Measurements from ENCODE around the gene NPEPL1.

- no peak for TF ChIP-seq CTCF (IDR thresholded peaks at IDR 0.05)
- TF ChIP-seq POLR2AphosphoS5 (IDR thresholded peaks at IDR 0.05), result no peak
- TF ChIP-seq POLR2A (IDR thresholded peaks at IDR 0.05), result no peak
- no peak for TF ChIP-seq EP300 (IDR thresholded peaks at IDR 0.05)
These were observed 8.3 kb upstream of the NPEPL1 start for GRCh38 chr20:58684291-58684690.

All from gastroesophageal sphincter (tissue), 3 donors.